Ascending aorta (tissue), 2 donors: ENCODE data around the gene CASD1. TPM values are rescaled to one million over a fixed set of nuclear protein-coding genes. Genes with fewer than 3 reads are reported as not detected.

ENCODE experiments used
- DNase-seq, 2 donors: peaks; one replicate each; pipeline ENCODE4 v3.0.0-alpha.2; 2019; ENCODE audit warnings: low spot score in 2 of 2
- H3K27ac ChIP-seq, 2 donors: fragments of 200-600 bp; sonication (generic); one replicate each; pipeline ENCODE4 v1.5.1; 2016 to 2017; ENCODE audit warnings: mild to moderate bottlenecking in 1 of 2
- H3K27me3 ChIP-seq: fragments of 200-600 bp; sonication (generic); one replicate; pipeline ENCODE4 v1.5.1; 2017
- H3K36me3 ChIP-seq, 2 donors: fragments of 200-600 bp; sonication (generic); one replicate each; pipeline ENCODE4 v1.5.1; 2016
- H3K4me1 ChIP-seq, 2 donors: fragments of 200-600 bp; sonication (generic); one replicate each; pipeline ENCODE4 v1.5.1; 2016 to 2017; ENCODE audit warnings: mild to moderate bottlenecking in 1 of 2
- H3K4me3 ChIP-seq, 2 donors: fragments of 200-600 bp; sonication (generic); one replicate each; pipeline ENCODE4 v1.5.1; 2016 to 2017; ENCODE audit warnings: mild to moderate bottlenecking in 1 of 2
- H3K9me3 ChIP-seq, 2 donors: fragments of 200-600 bp; sonication (generic); one replicate each; pipeline ENCODE4 v1.5.1; 2016
- intact Hi-C: fragments of 100-400 bp; cut with DNase I; formaldehyde crosslinking; loops from one replicate; pipeline ENCODE4 v1.15.1; 2023
- total RNA-seq: library from RNA; depleted of rRNA; stranded (reverse); fragments of >200 nt; gene quantifications from one replicate; pipeline ENCODE4 v1.1.0, GENCODE V29; 2016
- TF ChIP-seq, protein P1 (sequence below), 3 experiments: fragments of 200-600 bp in 2 of 3; fragments of 450-650 bp in 1 of 3; sonication (generic) in 2 of 3; IDR thresholded peaks; one replicate each; pipeline ENCODE4 v1.5.1; 2016 to 2019; ENCODE audit warnings: antibody characterized with exemption in 3 of 3, mild to moderate bottlenecking in 1 of 3, moderate library complexity in 1 of 3

Gene CASD1
- total RNA-seq, 1 donor from 2014 or later: 3.1 TPM

DNA sequence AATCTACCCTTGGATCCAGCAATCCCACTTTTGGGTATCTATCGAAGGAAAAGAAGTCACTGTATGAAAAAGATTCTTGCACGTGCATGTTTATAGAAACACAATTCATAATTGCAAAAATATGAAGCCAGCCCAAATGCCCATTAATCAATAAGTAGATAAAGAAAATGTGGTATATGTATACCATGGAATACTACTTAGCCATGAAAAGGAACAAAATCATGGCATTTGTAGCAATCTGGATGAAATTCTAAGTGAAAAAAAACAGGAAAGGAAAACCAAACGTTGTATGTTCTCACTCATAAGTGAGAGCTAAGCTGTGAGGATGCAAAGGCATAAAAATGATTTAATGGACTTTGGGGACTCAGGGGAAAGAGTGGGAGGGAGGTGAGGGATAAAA, 18.2 kb upstream of the CASD1 start:
- intact Hi-C loops: no loop called here
- DNase-seq: no peak
- H3K27me3 ChIP-seq: no peaks in the 10 kb centered on the region
- no peaks in the 10 kb centered on the region for H3K9me3 ChIP-seq
- H3K27ac ChIP-seq: no peak overlapping the region
- H3K4me1 ChIP-seq: no peaks in the 10 kb centered on the region
- H3K36me3 ChIP-seq: no peaks in the 10 kb centered on the region
- H3K4me3 ChIP-seq: no peak overlapping the region
- TF ChIP-seq, protein P1, sequence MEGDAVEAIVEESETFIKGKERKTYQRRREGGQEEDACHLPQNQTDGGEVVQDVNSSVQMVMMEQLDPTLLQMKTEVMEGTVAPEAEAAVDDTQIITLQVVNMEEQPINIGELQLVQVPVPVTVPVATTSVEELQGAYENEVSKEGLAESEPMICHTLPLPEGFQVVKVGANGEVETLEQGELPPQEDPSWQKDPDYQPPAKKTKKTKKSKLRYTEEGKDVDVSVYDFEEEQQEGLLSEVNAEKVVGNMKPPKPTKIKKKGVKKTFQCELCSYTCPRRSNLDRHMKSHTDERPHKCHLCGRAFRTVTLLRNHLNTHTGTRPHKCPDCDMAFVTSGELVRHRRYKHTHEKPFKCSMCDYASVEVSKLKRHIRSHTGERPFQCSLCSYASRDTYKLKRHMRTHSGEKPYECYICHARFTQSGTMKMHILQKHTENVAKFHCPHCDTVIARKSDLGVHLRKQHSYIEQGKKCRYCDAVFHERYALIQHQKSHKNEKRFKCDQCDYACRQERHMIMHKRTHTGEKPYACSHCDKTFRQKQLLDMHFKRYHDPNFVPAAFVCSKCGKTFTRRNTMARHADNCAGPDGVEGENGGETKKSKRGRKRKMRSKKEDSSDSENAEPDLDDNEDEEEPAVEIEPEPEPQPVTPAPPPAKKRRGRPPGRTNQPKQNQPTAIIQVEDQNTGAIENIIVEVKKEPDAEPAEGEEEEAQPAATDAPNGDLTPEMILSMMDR (IDR thresholded peaks at IDR 0.05): no peak

DNA sequence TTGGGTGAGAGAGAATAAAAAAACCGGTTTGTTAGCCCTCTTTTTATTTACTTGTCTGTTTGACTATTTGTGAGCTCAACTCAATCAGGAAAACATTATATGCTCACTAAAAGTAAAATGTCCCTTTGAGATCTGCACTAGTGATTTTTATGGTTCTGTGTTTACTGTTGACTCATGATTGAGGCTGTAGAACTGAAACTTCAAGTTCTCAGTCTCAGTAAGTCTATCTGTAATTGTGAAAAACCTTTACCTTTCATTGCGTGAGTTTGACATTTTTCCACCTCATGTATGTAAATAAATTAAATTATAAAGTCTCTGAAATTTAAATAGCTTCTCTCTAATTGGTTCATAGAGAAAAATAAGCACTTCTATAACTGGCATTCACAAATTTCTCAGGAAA, 17.0 kb upstream of the CASD1 start:
- TF ChIP-seq, protein P1 (IDR thresholded peaks at IDR 0.05): no peak
- intact Hi-C loops: no loop called here

DNA sequence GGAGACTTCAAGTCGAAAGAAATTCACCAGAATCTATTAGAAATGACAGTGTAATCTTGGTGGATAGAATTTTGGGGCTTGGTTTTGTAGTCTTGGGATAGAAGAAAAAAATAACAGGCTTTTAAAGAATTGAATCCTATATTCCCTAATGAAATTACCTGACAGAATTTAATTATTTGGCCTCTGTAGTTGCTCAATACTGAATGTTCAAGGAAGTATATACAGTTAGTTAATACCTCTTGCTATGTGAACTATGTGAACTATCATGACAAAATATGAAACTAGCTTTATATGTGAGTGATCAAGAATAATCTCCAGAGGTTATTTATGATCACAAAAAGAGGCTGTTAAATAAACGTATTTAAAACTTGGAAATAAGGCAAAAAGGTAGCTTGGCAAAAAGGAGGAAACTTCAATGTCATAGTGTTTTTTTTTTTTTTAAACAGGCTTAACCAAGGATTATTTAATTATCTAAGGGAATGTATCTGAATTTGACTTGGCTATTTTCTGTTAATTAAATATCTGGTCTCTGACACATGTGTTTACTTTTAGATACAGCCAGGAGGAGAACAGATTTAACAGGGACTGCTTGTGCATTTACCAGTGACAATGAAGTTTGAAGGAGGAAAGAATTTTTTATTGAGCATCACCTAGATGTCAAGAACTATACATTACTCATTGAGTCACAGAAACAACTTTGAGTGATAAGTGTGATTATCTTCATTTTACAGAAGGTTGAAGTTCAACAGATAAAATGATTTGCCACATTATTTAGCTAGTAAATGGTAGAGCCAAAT, 11.5 kb upstream of the CASD1 start:
- Histone ChIP-seq H3K27me3 (no peaks in the 10 kb centered on the region), H3K4me3 (no peak overlapping the region), H3K4me1 (no peaks in the 10 kb centered on the region), H3K27ac (no peak overlapping the region), H3K36me3 (no peaks in the 10 kb centered on the region), H3K9me3 (peaks cover 0 to 6% of the 10 kb centered on the region in 2 donors)
- TF ChIP-seq, protein P1 (IDR thresholded peaks at IDR 0.05): no peak
- DNase-seq: no peak
- intact Hi-C loops: no loop called here

More for the DNA sequence above, 17.0 kb upstream of the CASD1 start:
- no peak for DNase-seq
- H3K27ac ChIP-seq: no peak overlapping the region
- H3K36me3 ChIP-seq: no peaks in the 10 kb centered on the region
- H3K4me1 ChIP-seq: no peaks in the 10 kb centered on the region
- no peaks in the 10 kb centered on the region for H3K27me3 ChIP-seq
- H3K4me3 ChIP-seq: no peak overlapping the region
- H3K9me3 ChIP-seq: peaks cover 0 to 6% of the 10 kb centered on the region in 2 donors

DNA sequence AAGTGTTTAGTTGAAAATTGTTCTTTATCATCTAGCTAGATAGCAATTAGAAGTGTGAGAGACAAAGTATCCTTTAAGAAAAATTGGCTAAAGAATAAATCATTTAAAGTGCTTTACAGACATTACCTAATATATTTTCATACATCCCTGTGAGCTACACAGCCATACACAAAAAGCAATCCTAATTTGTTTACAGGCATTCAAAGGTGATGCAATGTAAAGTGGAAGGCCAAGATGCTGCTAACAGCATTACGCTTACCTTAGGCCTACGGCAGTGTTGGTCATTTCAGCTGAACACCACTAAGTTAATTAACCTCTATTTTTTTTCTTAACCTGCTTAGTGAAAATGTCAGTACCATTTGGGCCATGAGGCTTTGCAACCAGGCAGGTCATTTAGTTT, 10.7 kb upstream of the CASD1 start:
- Histone ChIP-seq H3K4me1 (no peaks in the 10 kb centered on the region), H3K27ac (no peak overlapping the region), H3K36me3 (no peaks in the 10 kb centered on the region), H3K4me3 (no peak overlapping the region), H3K9me3 (peaks cover 0 to 6% of the 10 kb centered on the region in 2 donors), H3K27me3 (no peaks in the 10 kb centered on the region)
- TF ChIP-seq, protein P1 (IDR thresholded peaks at IDR 0.05): no peak
- intact Hi-C loops: no loop called here
- DNase-seq: no peak

DNA sequence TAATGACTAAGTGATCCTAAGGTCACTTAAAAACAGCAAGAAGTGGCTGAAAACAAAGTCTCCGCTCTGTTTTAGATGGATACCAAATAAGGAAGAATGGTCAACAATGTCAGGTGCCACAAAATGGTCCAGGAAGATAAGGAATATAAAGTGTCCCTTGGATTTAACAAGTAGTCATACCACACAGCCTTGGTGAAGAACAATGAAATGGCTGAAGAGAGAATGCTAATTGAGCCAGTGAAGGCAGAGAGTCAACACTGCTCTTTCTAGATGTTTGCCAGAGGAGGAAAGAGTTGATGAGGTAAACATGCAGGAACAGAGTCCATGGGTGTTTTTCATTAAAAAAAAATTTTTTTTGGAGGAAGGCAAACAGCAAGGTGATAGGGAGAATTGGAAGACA, 2.1 kb upstream of the CASD1 start:
- Histone ChIP-seq H3K4me3 (no peak overlapping the region), H3K9me3 (no peaks in the 10 kb centered on the region), H3K27me3 (no peaks in the 10 kb centered on the region), H3K4me1 (peaks cover 0 to 3% of the 10 kb centered on the region in 2 donors), H3K27ac (no peak overlapping the region), H3K36me3 (no peaks in the 10 kb centered on the region)
- intact Hi-C loops: no loop called here
- DNase-seq: no peak
- TF ChIP-seq, protein P1 (IDR thresholded peaks at IDR 0.05): no peak
